ENCODE measurements around the gene SUSD5.

DNA sequence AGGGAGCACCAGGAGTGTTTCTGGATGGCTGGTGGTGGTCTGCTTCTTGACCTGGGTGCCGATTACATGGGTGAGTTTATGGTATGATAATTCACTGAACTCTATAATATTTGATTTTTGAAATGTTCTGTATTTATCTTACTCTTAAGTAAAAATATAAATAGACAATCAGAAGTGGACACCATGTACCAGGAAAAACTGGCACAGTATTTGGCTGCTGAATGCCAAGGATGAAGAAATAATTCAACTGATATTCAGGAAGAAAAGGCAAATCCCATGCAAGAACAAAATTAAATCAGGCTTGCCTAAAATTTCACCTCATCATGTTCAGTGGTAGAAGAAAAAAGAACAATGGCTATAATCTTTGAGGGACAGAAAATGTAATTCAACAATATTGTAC is 53.2 kb downstream of the SUSD5 start:
- TF ChIP-seq, protein P1, sequence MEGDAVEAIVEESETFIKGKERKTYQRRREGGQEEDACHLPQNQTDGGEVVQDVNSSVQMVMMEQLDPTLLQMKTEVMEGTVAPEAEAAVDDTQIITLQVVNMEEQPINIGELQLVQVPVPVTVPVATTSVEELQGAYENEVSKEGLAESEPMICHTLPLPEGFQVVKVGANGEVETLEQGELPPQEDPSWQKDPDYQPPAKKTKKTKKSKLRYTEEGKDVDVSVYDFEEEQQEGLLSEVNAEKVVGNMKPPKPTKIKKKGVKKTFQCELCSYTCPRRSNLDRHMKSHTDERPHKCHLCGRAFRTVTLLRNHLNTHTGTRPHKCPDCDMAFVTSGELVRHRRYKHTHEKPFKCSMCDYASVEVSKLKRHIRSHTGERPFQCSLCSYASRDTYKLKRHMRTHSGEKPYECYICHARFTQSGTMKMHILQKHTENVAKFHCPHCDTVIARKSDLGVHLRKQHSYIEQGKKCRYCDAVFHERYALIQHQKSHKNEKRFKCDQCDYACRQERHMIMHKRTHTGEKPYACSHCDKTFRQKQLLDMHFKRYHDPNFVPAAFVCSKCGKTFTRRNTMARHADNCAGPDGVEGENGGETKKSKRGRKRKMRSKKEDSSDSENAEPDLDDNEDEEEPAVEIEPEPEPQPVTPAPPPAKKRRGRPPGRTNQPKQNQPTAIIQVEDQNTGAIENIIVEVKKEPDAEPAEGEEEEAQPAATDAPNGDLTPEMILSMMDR (IDR thresholded peaks at IDR 0.05; ENCODE audit: low read length), result no peak
- no peak for TF ChIP-seq EZH2 (IDR thresholded peaks at IDR 0.05; ENCODE audit: borderline replicate concordance, low read length)
